Endothelial cell of umbilical vein (primary cell): ENCODE results near the gene GAK.

Experiments
- CTCF ChIP-seq, 2 donors: IDR thresholded peaks; 1 replicate in 1 of 2; 2 replicates in 1 of 2; pipeline ENCODE4 v1.5.1; 2011; ENCODE audit warnings: low read length in 2 of 2, mild to moderate bottlenecking in 2 of 2, moderate library complexity in 2 of 2, control low read depth in 1 of 2, inconsistent platforms in 1 of 2, low read depth in 1 of 2; ENCODE audit not compliant: insufficient read depth in 1 of 2; ENCODE audit errors: extremely low read depth in 1 of 2
- EZH2 ChIP-seq: IDR thresholded peaks from 2 replicates; pipeline ENCODE4 v1.6.1; 2012; ENCODE audit warnings: borderline replicate concordance, low read depth, mild to moderate bottlenecking, moderate library complexity, low read length, inconsistent platforms; ENCODE audit not compliant: severe bottlenecking
- FOS ChIP-seq: IDR thresholded peaks from 2 replicates; pipeline ENCODE4 v1.6.1; 2011; ENCODE audit warnings: mild to moderate bottlenecking, low read length, moderate library complexity, borderline replicate concordance; ENCODE audit not compliant: insufficient read depth
- MAX ChIP-seq: IDR thresholded peaks from 2 replicates; pipeline ENCODE4 v1.6.1; 2011; ENCODE audit not compliant: insufficient read depth, insufficient read length
- MYC ChIP-seq: IDR thresholded peaks from one replicate; pipeline ENCODE4 v1.6.1; 2011; ENCODE audit warnings: mild to moderate bottlenecking, low read depth, low read length
- POLR2A ChIP-seq: IDR thresholded peaks from 2 replicates; pipeline ENCODE4 v1.6.1; 2012; ENCODE audit warnings: low read depth, mild to moderate bottlenecking, control low read depth, low read length
- POLR2AphosphoS5 ChIP-seq: IDR thresholded peaks from 2 replicates; pipeline ENCODE4 v1.6.1; 2012; ENCODE audit warnings: low read depth, mild to moderate bottlenecking, control low read depth, low read length, moderate library complexity; ENCODE audit not compliant: insufficient read depth

GRCh38 chr4:970854-971520 is 38.9 kb upstream of the GAK start:
- TF ChIP-seq CTCF (IDR thresholded peaks at IDR 0.05; ENCODE audit: extremely low read depth in 1 of 2, insufficient read depth in 1 of 2, low read depth in 1 of 2, low read length in 2 of 2) (no peak), POLR2AphosphoS5 (no peak), POLR2A (no peak), EZH2 (no peak), MAX (no peak), FOS (no peak), MYC (no peak)
